ENCODE data around the gene PNPLA7. TPM values are rescaled to one million over a fixed set of nuclear protein-coding genes. Genes with fewer than 3 reads are reported as not detected.
A peak's percentile ranks its signal among the peaks of the same experiment; 100 is the strongest.

PNPLA7 gene
- total RNA-seq, 2 experiments from 2014 or later = 3.8 to 4.4 TPM

DNA sequence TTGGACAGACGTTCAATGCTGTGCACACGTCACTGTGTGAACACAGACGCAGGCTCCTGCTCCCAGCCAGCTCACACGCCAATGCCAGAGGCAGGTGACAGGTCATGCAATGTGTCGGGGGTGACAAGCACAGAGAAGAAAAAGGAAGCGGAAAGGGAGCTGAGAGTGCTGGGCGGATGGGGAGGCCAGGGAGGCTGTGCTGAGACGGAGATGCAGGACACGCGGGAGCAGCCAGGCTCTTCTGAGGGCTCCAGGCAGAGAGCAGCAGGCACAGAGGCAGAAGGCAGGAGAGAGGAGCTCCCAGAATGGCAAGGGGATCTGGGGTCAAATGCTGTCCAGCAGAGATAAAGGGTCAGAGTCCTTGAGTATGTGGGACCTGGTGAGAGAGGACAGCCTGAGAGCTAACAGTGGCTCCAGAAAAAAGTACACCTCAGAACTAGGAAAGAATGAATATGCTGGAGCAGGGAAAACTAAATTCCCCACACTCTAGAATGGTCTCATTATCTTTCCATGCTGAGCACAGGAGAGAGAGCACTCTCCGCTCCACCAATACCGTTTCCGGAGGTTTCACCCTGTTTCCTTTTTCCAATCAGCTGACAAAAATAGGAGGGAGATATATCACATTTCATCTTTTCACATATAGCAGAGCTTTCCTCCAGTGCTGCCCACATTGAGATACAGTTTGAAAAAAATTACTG is 58.3 kb downstream of the PNPLA7 start:
- no peak overlapping the region for H3K4me3 Mint-ChIP-seq
- CTCF ChIA-PET = interaction anchor here (1.5 to 2.4 kb wide), 2 partner anchors 29 to 60 kb away, joined by 3 to 6 read pairs; partner anchors contain the start of gene MRPL41
- H3K4me1 Mint-ChIP-seq = peaks cover 25% of the 10 kb centered on the region
- no peaks in the 10 kb centered on the region for H3K27me3 Mint-ChIP-seq
- no peak for DNase-seq
- peak overlapping the region; percentile 17 for H3K27ac Mint-ChIP-seq
- no peaks in the 10 kb centered on the region for H3K9me3 Mint-ChIP-seq
- H3K36me3 Mint-ChIP-seq (ENCODE audit: low read depth) = no peaks in the 10 kb centered on the region
- POLR2A ChIA-PET = no interaction called here

DNA sequence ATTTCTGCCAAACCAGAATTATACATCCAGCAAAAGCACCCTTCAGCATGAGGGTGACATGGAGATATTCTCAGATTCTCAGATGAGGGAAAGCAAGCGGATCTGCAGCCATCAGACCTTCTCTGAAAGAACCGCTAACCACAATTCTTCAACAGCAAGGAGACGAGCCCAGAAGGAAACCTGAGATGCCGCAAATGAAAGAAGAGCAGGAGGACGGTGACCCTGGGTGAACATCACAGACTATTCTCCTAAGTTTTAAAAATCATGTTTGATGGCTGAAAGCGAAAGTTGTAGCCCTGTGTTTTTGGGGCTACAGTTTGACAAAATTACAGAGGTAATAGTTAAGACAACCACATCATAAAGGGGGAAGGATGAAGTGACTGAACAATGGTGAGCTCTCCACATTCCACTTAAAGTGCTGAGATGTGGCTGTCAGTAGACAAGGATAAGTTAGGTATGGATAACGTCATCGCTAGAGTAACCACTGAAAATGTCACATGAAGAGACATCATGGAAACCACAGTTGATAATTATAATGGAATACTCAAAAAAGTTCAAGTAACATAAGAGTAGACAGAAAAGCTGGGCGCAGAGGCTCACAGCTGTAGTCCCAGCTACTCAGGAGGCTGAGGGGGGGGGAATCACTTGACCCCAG is 59.5 kb downstream of the PNPLA7 start:
- Mint-ChIP-seq H3K4me3 (no peak overlapping the region), H3K27ac (peak overlapping the region; percentile 46), H3K9me3 (no peaks in the 10 kb centered on the region), H3K36me3 (ENCODE audit: low read depth) (no peaks in the 10 kb centered on the region), H3K4me1 (peaks cover 25% of the 10 kb centered on the region), H3K27me3 (no peaks in the 10 kb centered on the region)
- CTCF ChIA-PET = interaction anchor here (2.4 kb wide), 1 partner anchor 27 kb away, joined by 6 read pairs; no protein-coding TSS in a partner anchor
- POLR2A ChIA-PET = interaction anchor here (0.6 kb wide), 2 partner anchors 9 to 44 kb away, joined by 3 read pairs; no protein-coding TSS in a partner anchor
- no peak for DNase-seq

GRCh38 chr9:137488906-137489305 is 61.3 kb downstream of the PNPLA7 start:
- no peak for DNase-seq
- Mint-ChIP-seq H3K9me3 (no peaks in the 10 kb centered on the region), H3K36me3 (ENCODE audit: low read depth) (no peaks in the 10 kb centered on the region), H3K4me3 (no peak overlapping the region), H3K27me3 (no peaks in the 10 kb centered on the region), H3K4me1 (peaks cover 23% of the 10 kb centered on the region), H3K27ac (no peak overlapping the region)
- ChIA-PET CTCF (no interaction called here), POLR2A (no interaction called here)

DNA sequence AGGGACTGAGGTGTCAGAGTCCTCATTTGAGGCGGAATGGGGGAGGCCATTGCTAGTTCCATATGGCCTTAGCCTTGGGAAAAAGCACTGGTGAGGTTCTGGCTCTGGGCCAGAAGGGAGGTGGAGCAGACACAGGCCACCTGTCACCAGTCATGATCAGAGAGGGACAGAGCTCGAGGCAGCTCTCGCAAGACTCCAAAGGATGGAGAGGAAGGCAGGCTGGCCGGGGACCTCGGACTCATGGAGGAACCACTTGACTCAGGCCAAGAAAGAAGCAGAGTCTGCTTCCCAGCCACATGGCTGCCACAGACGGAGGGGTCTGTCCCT is 61.9 kb downstream of the PNPLA7 start:
- ChIA-PET CTCF (no interaction called here), POLR2A (no interaction called here)
- H3K27ac Mint-ChIP-seq = no peak overlapping the region
- no peak for DNase-seq
- no peaks in the 10 kb centered on the region for H3K36me3 Mint-ChIP-seq (ENCODE audit: low read depth)
- H3K4me1 Mint-ChIP-seq = peaks cover 24% of the 10 kb centered on the region
- H3K9me3 Mint-ChIP-seq = no peaks in the 10 kb centered on the region
- H3K27me3 Mint-ChIP-seq = no peaks in the 10 kb centered on the region
- H3K4me3 Mint-ChIP-seq = no peak overlapping the region

DNA sequence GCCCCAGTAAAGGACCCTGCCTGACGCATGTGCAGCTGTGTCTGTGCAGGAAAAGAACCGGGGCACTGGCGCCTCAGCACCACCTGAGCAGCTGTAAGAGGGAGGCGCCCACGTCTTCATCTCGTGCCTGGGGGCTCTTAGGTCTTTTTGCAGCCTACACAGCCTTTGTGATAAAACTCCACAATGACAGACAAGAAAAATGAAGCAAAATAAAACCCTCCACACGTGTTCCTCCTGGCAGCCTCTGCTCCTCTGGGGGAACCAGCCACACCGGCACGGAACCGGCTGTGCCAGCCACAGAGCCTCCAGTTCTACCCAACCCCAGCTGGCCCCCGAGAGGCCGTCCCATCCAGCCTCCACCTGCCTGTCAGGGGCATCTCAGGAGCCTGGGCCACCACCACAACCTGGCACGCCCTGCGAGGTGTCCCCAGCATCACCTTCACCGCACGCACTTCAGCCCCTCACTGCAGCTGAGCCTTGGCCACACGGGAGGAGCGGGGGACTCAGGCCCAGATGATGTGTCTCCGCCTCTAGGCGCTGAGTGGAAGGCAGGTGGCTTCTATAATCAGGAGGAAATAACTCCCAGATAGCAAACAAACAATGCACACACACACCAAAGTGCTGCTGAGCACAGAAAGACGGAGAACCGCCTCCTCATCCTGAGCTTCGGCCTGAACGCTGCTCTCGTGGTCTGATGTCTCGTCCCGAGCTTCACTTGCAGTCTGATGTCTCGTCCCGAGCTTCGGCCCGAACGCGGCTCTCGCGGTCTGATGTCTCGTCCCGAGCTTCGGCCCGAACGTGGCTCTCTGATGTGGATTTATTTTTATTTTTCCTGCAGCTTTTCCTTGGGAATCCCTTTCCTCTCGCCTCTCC is 62.5 kb downstream of the PNPLA7 start:
- no peaks in the 10 kb centered on the region for H3K9me3 Mint-ChIP-seq
- ChIA-PET CTCF (no interaction called here), POLR2A (no interaction called here)
- H3K4me3 Mint-ChIP-seq = no peak overlapping the region
- H3K4me1 Mint-ChIP-seq = peaks cover 30% of the 10 kb centered on the region
- no peak for DNase-seq
- H3K36me3 Mint-ChIP-seq (ENCODE audit: low read depth) = no peaks in the 10 kb centered on the region
- no peak overlapping the region for H3K27ac Mint-ChIP-seq
- no peaks in the 10 kb centered on the region for H3K27me3 Mint-ChIP-seq

GRCh38 chr9:137486545-137487453 is 63.4 kb downstream of the PNPLA7 start:
- DNase-seq = no peak
- ChIA-PET POLR2A (no interaction called here), CTCF (no interaction called here)
- Mint-ChIP-seq H3K4me3 (no peak overlapping the region), H3K9me3 (no peaks in the 10 kb centered on the region), H3K4me1 (peaks cover 35% of the 10 kb centered on the region), H3K27me3 (no peaks in the 10 kb centered on the region), H3K27ac (peak overlapping the region; percentile 60), H3K36me3 (ENCODE audit: low read depth) (no peaks in the 10 kb centered on the region)

- Mint-ChIP-seq H3K4me3 (no peak overlapping the region), H3K36me3 (ENCODE audit: low read depth) (no peaks in the 10 kb centered on the region), H3K4me1 (peaks cover 37% of the 10 kb centered on the region), H3K9me3 (no peaks in the 10 kb centered on the region), H3K27me3 (no peaks in the 10 kb centered on the region), H3K27ac (peak overlapping the region; percentile 60)
- ChIA-PET POLR2A (no interaction called here), CTCF (no interaction called here)
- no peak for DNase-seq
These were observed 64.1 kb downstream of the PNPLA7 start for GRCh38 chr9:137486141-137486490.

DNA sequence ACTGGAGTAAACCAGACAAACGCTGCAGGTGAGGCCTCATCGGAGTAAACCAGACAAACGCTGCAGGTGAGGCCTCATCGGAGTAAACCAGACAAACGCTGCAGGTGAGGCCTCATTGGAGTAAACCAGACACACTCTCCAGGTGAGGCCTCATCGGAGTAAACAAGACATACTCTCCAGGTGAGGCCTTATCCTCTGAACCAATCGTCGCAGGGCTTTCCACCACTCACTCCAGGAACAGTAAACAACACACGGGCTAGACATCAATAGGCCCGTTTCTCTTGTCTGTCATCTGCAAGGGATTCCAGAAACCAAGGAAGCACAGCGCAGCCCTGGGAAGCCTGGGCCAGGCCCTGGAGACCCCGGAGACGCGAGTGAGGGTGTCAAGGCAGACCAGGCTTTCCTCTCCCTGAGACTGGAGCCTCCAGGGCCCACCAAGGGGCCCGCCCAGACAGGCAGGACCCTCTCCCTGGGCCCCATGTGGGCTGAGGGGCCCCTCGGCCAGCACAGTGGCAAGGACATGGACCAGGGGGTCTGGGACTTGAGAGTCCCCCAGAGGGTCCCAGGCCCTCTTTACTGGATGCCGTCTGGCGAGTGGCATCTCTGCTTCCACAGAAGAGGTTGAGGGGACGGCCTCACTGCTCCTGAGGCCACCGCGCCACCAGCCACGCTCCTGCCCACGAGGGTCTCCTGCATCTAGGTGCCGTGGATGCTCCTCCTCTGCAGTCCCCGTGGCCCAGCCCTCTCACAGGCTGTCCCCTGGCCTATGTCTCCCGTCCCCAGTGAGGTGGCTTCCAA is 64.7 kb downstream of the PNPLA7 start:
- CTCF ChIA-PET = no interaction called here

GRCh38 chr9:137484551-137485315 is 65.5 kb downstream of the PNPLA7 start:
- H3K36me3 Mint-ChIP-seq (ENCODE audit: low read depth) = no peaks in the 10 kb centered on the region
- H3K4me3 Mint-ChIP-seq = no peak overlapping the region
- peaks cover 31% of the 10 kb centered on the region for H3K4me1 Mint-ChIP-seq
- no peaks in the 10 kb centered on the region for H3K9me3 Mint-ChIP-seq
- POLR2A ChIA-PET = no interaction called here
- no peaks in the 10 kb centered on the region for H3K27me3 Mint-ChIP-seq
- DNase-seq = no peak
- CTCF ChIA-PET = no interaction called here
- no peak overlapping the region for H3K27ac Mint-ChIP-seq

More for the DNA sequence above, 64.7 kb downstream of the PNPLA7 start:
- Mint-ChIP-seq H3K4me3 (no peak overlapping the region), H3K27ac (no peak overlapping the region), H3K4me1 (peaks cover 35% of the 10 kb centered on the region), H3K36me3 (ENCODE audit: low read depth) (no peaks in the 10 kb centered on the region), H3K27me3 (no peaks in the 10 kb centered on the region), H3K9me3 (no peaks in the 10 kb centered on the region)
- POLR2A ChIA-PET = no interaction called here
- no peak for DNase-seq

DNA sequence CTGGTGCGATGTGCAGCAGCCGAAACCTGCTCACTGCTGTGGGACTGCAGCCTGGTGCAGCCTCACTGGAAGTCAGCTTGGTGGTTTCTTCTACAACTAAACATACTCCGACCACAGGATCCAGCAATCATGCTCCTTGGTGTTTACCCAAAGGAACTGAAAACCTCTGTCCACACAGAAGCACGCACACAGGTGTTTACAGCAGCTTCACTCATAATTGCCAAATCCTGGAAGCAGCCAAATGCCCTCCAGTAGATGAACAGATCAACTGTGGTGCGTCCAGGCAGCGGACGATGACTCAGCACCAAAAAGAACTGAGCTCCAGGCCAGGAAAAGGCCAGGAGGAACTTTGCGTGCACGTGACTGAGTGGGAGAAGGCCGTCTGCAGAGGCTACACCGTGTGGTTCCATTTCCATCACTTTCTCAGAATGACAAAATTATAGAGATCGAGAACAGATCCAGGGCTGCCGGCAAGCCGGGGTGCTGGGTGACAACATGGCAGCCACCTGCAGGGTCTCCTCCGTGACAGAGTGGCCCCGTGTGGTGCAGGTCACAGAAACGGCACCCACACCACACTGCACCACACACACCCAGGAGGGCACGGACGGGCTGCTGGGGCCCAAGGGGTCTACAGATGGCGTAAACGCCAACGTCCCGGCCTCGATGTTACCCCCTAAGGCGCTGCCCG is 68.0 kb downstream of the PNPLA7 start:
- peak; percentile 62 for DNase-seq
- H3K36me3 Mint-ChIP-seq (ENCODE audit: low read depth) = no peaks in the 10 kb centered on the region
- CTCF ChIA-PET = interaction anchor here (0.6 to 0.8 kb wide), 2 partner anchors 12 to 14 kb away, joined by 3 read pairs; no protein-coding TSS in a partner anchor
- H3K27me3 Mint-ChIP-seq = no peaks in the 10 kb centered on the region
- peaks cover 35% of the 10 kb centered on the region for H3K4me1 Mint-ChIP-seq
- H3K4me3 Mint-ChIP-seq = peak overlapping the region; percentile 18
- H3K9me3 Mint-ChIP-seq = no peaks in the 10 kb centered on the region
- H3K27ac Mint-ChIP-seq = peak overlapping the region; percentile 87
- POLR2A ChIA-PET = interaction anchor here (0.7 kb wide), 1 partner anchor 8 kb away, joined by 3 read pairs; no protein-coding TSS in a partner anchor
